CD4-positive, alpha-beta T cell (primary cell): ENCODE measurements around the gene CTPS2. TPM values are rescaled to one million over a fixed set of nuclear protein-coding genes. Genes with fewer than 3 reads are reported as not detected.
A peak's percentile ranks its signal among the peaks of the same experiment; 100 is the strongest.
"Not testable (repeated sequence)": the region's sequence is repeated elsewhere in the genome, so short reads cannot be mapped to it uniquely, and the experiment has no call there.

Source experiments
- ATAC-seq: fragments of 200-7000 bp; cut with Tn5 transposase; one replicate; pipeline ENCODE4 v1.10.0; 2022; ENCODE audit warnings: mild to moderate bottlenecking; ENCODE audit not compliant: poor library complexity
- CTCF ChIA-PET: fragments of 350-600 bp; sonication (Branson Sonifier 250); formaldehyde crosslinking; loops from one replicate; lab custom pipeline; 2021; ENCODE audit warnings: antibody characterized with exemption, inconsistent platforms; lab: Charles Lee
- POLR2A ChIA-PET: fragments of 350-600 bp; sonication (Branson Sonifier 250); formaldehyde crosslinking; loops from one replicate; lab custom pipeline; 2021; ENCODE audit warnings: antibody characterized with exemption, inconsistent platforms; lab: Charles Lee
- DNase-seq, 14 experiments: peaks; one replicate each; pipeline ENCODE4 v3.0.0-alpha.2; 2013 to 2020; ENCODE audit warnings: mixed read lengths in 2 of 14
- H3K27ac ChIP-seq, 2 donors: one replicate each; pipeline versions ENCODE4 v1.5.1 to v1.7.0; 2013; ENCODE audit warnings: low read length in 2 of 2, low read depth in 1 of 2, mild to moderate bottlenecking in 1 of 2
- H3K27me3 ChIP-seq, 2 experiments: 1 replicate in 1 of 2; 2 replicates in 1 of 2; pipeline versions ENCODE4 v1.6.1 to v1.7.0; 2013; ENCODE audit warnings: low read length in 2 of 2, control low read depth in 1 of 2, mild to moderate bottlenecking in 1 of 2, moderate library complexity in 1 of 2; ENCODE audit not compliant: insufficient read depth in 2 of 2, control insufficient read depth in 1 of 2
- H3K36me3 ChIP-seq: one replicate; pipeline ENCODE4 v1.6.1; 2013; ENCODE audit warnings: low read length, control low read depth; ENCODE audit not compliant: insufficient read depth
- H3K4me1 ChIP-seq: one replicate; pipeline ENCODE4 v1.6.1; 2013; ENCODE audit warnings: low read length, control low read depth; ENCODE audit not compliant: insufficient read depth
- H3K4me3 ChIP-seq: one replicate; pipeline ENCODE4 v1.5.1; 2013; ENCODE audit warnings: mild to moderate bottlenecking, low read length, moderate library complexity
- H3K9me3 ChIP-seq, 2 experiments: 1 replicate in 1 of 2; 2 replicates in 1 of 2; pipeline versions ENCODE4 v1.6.1 to v1.7.0; 2013; ENCODE audit warnings: low read length in 2 of 2, mild to moderate bottlenecking in 2 of 2, control low read depth in 1 of 2, moderate library complexity in 1 of 2; ENCODE audit not compliant: control insufficient read depth in 1 of 2, insufficient read depth in 1 of 2
- H3K27ac Mint-ChIP-seq: one replicate; pipeline ENCODE4 v1.8.0; 2020; ENCODE audit warnings: mixed read lengths
- H3K27me3 Mint-ChIP-seq: one replicate; pipeline ENCODE4 v1.8.0; 2021; ENCODE audit warnings: mixed read lengths
- H3K36me3 Mint-ChIP-seq: one replicate; pipeline ENCODE4 v1.8.0; 2021; ENCODE audit warnings: low read depth, mixed read lengths
- H3K4me1 Mint-ChIP-seq: one replicate; pipeline ENCODE4 v1.8.0; 2021; ENCODE audit warnings: low read depth, mixed read lengths
- H3K4me3 Mint-ChIP-seq: one replicate; pipeline ENCODE4 v1.8.0; 2020; ENCODE audit warnings: mild to moderate bottlenecking, mixed read lengths
- H3K9me3 Mint-ChIP-seq: one replicate; pipeline ENCODE4 v1.8.0; 2020; ENCODE audit warnings: mixed read lengths
- intact Hi-C, 2 experiments: fragments of 100-400 bp; cut with DNase I in 1 of 2; cut with micrococcal nuclease in 1 of 2; formaldehyde crosslinking; loops; one replicate each; pipeline versions ENCODE4 v1.15.1 to v1.9.0; 2023 to 2025; cut with DNase I, micrococcal nuclease
- total RNA-seq, 174 experiments: library from RNA in 2 of 174; stranded (reverse) in 2 of 174; gene quantifications; one replicate each; pipeline ENCODE4 v1.2.3 and lab custom pipeline; 2021 to 2026
- TF ChIP-seq, protein P1 (sequence below): fragments of 200-600 bp; IDR thresholded peaks from one replicate; pipeline ENCODE4 v1.8.0; 2022; ENCODE audit warnings: antibody characterized with exemption, mild to moderate bottlenecking

CTPS2 gene
- total RNA-seq, 2 experiments from 2014 or later = 3.8 to 4.6 TPM

DNA sequence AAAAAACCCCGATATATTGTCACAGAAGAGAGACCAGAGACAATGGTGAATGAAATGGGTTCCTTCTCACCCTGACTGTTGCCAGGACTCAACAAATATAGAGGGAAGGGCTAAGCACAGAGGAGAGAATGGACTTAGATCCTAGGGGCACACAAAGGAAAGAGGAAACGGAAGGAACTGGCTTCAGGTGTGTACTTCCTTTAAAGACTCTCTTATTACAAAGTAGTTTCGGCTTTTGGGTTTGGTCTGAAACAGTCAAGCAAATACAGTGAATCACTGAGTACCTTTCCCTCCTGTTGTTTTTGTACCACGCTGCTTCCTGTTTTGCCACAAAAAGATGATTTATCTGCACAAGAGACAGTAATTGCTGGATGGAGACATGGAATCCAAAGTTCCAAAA is 108.6 kb downstream of the CTPS2 start:
- peak overlapping the region; percentile 13 to 78 for H3K27ac ChIP-seq
- intact Hi-C loops = no loop called here
- ATAC-seq = peak; percentile 54
- Mint-ChIP-seq H3K36me3 (no peaks in the 10 kb centered on the region), H3K27ac (peak overlapping the region; percentile 95), H3K27me3 (no peaks in the 10 kb centered on the region), H3K4me1 (peaks cover 34% of the 10 kb centered on the region), H3K4me3 (peak overlapping the region; percentile 85), H3K9me3 (no peaks in the 10 kb centered on the region)
- H3K27me3 ChIP-seq = no peaks in the 10 kb centered on the region
- TF ChIP-seq, protein P1, sequence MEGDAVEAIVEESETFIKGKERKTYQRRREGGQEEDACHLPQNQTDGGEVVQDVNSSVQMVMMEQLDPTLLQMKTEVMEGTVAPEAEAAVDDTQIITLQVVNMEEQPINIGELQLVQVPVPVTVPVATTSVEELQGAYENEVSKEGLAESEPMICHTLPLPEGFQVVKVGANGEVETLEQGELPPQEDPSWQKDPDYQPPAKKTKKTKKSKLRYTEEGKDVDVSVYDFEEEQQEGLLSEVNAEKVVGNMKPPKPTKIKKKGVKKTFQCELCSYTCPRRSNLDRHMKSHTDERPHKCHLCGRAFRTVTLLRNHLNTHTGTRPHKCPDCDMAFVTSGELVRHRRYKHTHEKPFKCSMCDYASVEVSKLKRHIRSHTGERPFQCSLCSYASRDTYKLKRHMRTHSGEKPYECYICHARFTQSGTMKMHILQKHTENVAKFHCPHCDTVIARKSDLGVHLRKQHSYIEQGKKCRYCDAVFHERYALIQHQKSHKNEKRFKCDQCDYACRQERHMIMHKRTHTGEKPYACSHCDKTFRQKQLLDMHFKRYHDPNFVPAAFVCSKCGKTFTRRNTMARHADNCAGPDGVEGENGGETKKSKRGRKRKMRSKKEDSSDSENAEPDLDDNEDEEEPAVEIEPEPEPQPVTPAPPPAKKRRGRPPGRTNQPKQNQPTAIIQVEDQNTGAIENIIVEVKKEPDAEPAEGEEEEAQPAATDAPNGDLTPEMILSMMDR = no peak
- no peaks in the 10 kb centered on the region for H3K36me3 ChIP-seq
- POLR2A ChIA-PET = no interaction called here
- H3K4me1 ChIP-seq = peaks cover 33% of the 10 kb centered on the region
- CTCF ChIA-PET = no interaction called here
- peak in 4 of 14 experiments; percentile 7 to 41 (median 16) for DNase-seq
- H3K4me3 ChIP-seq = peak overlapping the region; percentile 5
- H3K9me3 ChIP-seq = no peaks in the 10 kb centered on the region

DNA sequence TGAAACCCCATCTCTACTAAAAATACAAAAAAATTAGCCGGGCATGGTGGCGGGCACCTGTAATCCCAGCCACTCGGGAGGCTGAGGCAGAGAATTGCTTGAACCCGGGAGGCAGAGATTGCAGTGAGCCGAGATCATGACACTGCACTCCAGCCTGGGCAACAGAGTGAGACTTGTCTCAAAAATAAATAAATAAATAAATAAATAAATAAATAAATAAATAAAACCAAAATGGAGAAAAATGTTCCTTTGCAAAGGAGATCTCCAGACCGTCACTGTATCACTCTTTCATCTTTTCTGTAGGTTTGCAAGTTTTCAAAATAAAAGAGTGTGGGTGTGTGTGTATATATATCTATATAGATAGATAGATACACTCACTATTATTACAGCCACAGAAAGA is 109.2 kb downstream of the CTPS2 start:
- Mint-ChIP-seq H3K27ac (peak overlapping the region; percentile 95), H3K4me1 (peaks cover 34% of the 10 kb centered on the region), H3K4me3 (peak overlapping the region; percentile 85)
- H3K4me1 ChIP-seq = peaks cover 33% of the 10 kb centered on the region
- H3K9me3 ChIP-seq, H3K36me3 Mint-ChIP-seq, H3K9me3 Mint-ChIP-seq, H3K27ac ChIP-seq, DNase-seq, H3K27me3 Mint-ChIP-seq, H3K4me3 ChIP-seq, POLR2A ChIA-PET, ATAC-seq, H3K36me3 ChIP-seq, intact Hi-C loops, CTCF ChIA-PET, H3K27me3 ChIP-seq: not testable (repeated sequence)

DNA sequence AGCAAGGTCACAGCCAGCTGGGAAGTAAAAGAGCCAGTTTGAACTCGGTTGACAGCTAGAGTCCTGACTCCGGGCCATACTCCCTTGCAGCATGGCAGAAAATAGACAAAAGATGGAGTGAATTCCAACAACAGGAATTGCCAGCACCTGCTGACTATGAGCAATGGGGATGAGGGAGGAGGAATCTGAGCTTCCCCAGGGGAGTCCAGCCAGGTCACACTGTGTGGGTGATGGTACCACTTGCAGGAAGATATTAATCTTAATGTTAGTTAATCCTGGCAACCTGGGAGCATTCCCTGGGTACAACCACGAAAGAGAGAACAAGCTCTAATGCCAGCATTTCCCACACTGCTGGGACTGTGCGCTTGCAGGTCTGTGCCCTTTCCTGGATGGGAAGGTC is 110.6 kb downstream of the CTPS2 start:
- TF ChIP-seq, protein P1 = no peak
- Mint-ChIP-seq H3K4me1 (peaks cover 26% of the 10 kb centered on the region), H3K27ac (no peak overlapping the region), H3K36me3 (no peaks in the 10 kb centered on the region), H3K9me3 (no peaks in the 10 kb centered on the region), H3K4me3 (no peak overlapping the region), H3K27me3 (no peaks in the 10 kb centered on the region)
- Histone ChIP-seq H3K27ac (no peak overlapping the region), H3K9me3 (no peaks in the 10 kb centered on the region), H3K4me1 (peaks cover 23% of the 10 kb centered on the region), H3K27me3 (no peaks in the 10 kb centered on the region), H3K4me3 (no peak overlapping the region), H3K36me3 (no peaks in the 10 kb centered on the region)
- CTCF ChIA-PET = interaction anchor here (1.2 kb wide), 1 partner anchor 13 kb away, joined by 5 read pairs; no protein-coding TSS in a partner anchor
- no peak for DNase-seq
- intact Hi-C loops = no loop called here
- POLR2A ChIA-PET = interaction anchor here (0.7 kb wide), 1 partner anchor 74 kb away, joined by 3 read pairs; no protein-coding TSS in a partner anchor
- ATAC-seq = no peak

DNA sequence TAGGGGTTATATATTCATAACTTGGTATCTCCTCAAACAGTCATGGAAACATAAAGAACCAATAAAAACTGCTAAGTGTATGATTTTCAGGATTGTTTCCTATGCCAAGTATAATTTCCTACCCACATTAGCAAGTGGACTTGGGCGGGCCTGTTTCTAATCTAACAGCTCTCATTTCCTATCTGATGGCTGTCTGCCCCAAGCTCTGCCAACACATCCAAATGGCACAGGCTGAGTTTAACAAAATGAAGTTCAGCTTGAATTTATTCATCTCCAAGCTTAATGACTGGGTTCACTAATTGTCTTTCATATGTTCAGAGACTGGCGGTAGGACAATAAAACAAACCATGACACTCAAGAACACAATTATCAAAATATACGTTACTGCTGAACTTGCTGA is 118.0 kb downstream of the CTPS2 start:
- DNase-seq (no peak), ATAC-seq (no peak)
- no peak overlapping the region for H3K27ac ChIP-seq
- POLR2A ChIA-PET = no interaction called here
- H3K4me1 ChIP-seq = peaks cover 6% of the 10 kb centered on the region
- H3K27me3 Mint-ChIP-seq = no peaks in the 10 kb centered on the region
- intact Hi-C loops = no loop called here
- no peaks in the 10 kb centered on the region for H3K9me3 ChIP-seq
- H3K4me3 ChIP-seq = no peak overlapping the region
- H3K4me3 Mint-ChIP-seq = no peak overlapping the region
- H3K4me1 Mint-ChIP-seq = peaks cover 16% of the 10 kb centered on the region
- CTCF ChIA-PET = no interaction called here
- H3K27ac Mint-ChIP-seq = peak overlapping the region; percentile 67
- H3K27me3 ChIP-seq = no peaks in the 10 kb centered on the region
- H3K36me3 ChIP-seq = no peaks in the 10 kb centered on the region
- H3K9me3 Mint-ChIP-seq = no peaks in the 10 kb centered on the region
- no peaks in the 10 kb centered on the region for H3K36me3 Mint-ChIP-seq
- TF ChIP-seq, protein P1 = no peak
